ENCODE data around the gene BUD31. TPM values are rescaled to one million over a fixed set of nuclear protein-coding genes. Genes with fewer than 3 reads are reported as not detected.

BUD31 gene
- total and polyA plus RNA-seq, 2 of the 13 experiments (the other 11 are each of a cell fraction or from before 2014, with no cell fraction given) = 35.1 to 79.1 TPM

- TF ChIP-seq ZNF597 (CRISPR knock-in tag; IDR thresholded peaks at IDR 0.05) (no peak), ZBTB26 (CRISPR knock-in tag; IDR thresholded peaks at IDR 0.05; ENCODE audit: borderline replicate concordance) (no peak), MTF1 (CRISPR knock-in tag; IDR thresholded peaks at IDR 0.05) (no peak), SMAD9 (CRISPR knock-in tag; IDR thresholded peaks at IDR 0.05) (no peak), ZNF547 (CRISPR knock-in tag; IDR thresholded peaks at IDR 0.05) (no peak), ZZZ3 (CRISPR knock-in tag; IDR thresholded peaks at IDR 0.05; ENCODE audit: borderline replicate concordance) (no peak), HMG20B (CRISPR knock-in tag; conservative IDR thresholded peaks at IDR 0.05) (no peak), ZNF414 (CRISPR knock-in tag; IDR thresholded peaks at IDR 0.05) (no peak), GTF3A (CRISPR knock-in tag; conservative IDR thresholded peaks at IDR 0.05) (no peak), AGO2 (optimal IDR thresholded peaks at IDR 0.05; ENCODE audit: low read depth, low read length) (peak; percentile 86), ZNF354B (CRISPR knock-in tag; IDR thresholded peaks at IDR 0.05) (no peak), SIN3A (IDR thresholded peaks at IDR 0.05; ENCODE audit: borderline replicate concordance, low read depth, low read length) (no peak)
Observed at GRCh38 chr7:99389772-99390171, 19.0 kb upstream of the BUD31 start (continued).

All from HepG2 (cell line).